GM12874 (cell line): Measurements from ENCODE around the gene DGCR2.

Source experiments
- CTCF ChIP-seq: IDR thresholded peaks from 2 replicates; pipeline ENCODE4 v1.5.1; 2011; ENCODE audit warnings: low read depth, mild to moderate bottlenecking, control low read depth, low read length, moderate library complexity; ENCODE audit not compliant: insufficient read depth

Gene DGCR2

GRCh38 chr22:19122143-19122751 lies at the start of gene DGCR2:
TSS of gene DGCR2 (minus strand) at chr22:19122412. CDS start at chr22:19122206, 206 bp downstream.
- no peak for TF ChIP-seq CTCF

- TF ChIP-seq CTCF, result no peak
Observed at GRCh38 chr22:19169947-19170318, 47.7 kb upstream of the DGCR2 start.

- TF ChIP-seq CTCF, result no peak
Observed at GRCh38 chr22:19169002-19169946, 47.1 kb upstream of the DGCR2 start.

- no peak for TF ChIP-seq CTCF
Observed at GRCh38 chr22:19168088-19168890, 46.1 kb upstream of the DGCR2 start.

- no peak for TF ChIP-seq CTCF
Observed at GRCh38 chr22:19167106-19167869, 45.1 kb upstream of the DGCR2 start.

GRCh38 chr22:19166421-19166820 lies 44.2 kb upstream of the DGCR2 start:
- no peak for TF ChIP-seq CTCF

- no peak for TF ChIP-seq CTCF
Observed at GRCh38 chr22:19164425-19164824, 42.2 kb upstream of the DGCR2 start.
